ENCODE measurements around the gene SLC39A10.
"Not testable (repeated sequence)": the region's sequence is repeated elsewhere in the genome, so short reads cannot be mapped to it uniquely, and the experiment has no call there.

The SLC39A10 gene

GRCh38 chr2:195659982-195660890 lies 3.2 kb downstream of the SLC39A10 start:
- peak; percentile 73 for TF ChIP-seq CTCF (IDR thresholded peaks at IDR 0.05; ENCODE audit: insufficient read depth, low read length, poor library complexity, severe bottlenecking)
- no peak for DNase-seq (ENCODE audit: extremely low read depth, insufficient read length)
- no peaks in the 10 kb centered on the region for H3K27me3 ChIP-seq (replicated peaks; ENCODE audit: control insufficient read depth, insufficient read depth, low read length)
- peak overlapping the region; percentile 26 for H3K4me3 ChIP-seq (replicated peaks; ENCODE audit: low read depth, low read length)
- no peaks in the 10 kb centered on the region for H3K36me3 ChIP-seq (ENCODE audit: control insufficient read depth, insufficient read depth, low read length)

- no peak for TF ChIP-seq CTCF (IDR thresholded peaks at IDR 0.05; ENCODE audit: insufficient read depth, low read length, poor library complexity, severe bottlenecking)
- H3K4me3 ChIP-seq (replicated peaks; ENCODE audit: low read depth, low read length) = no peak overlapping the region
- no peaks in the 10 kb centered on the region for H3K27me3 ChIP-seq (replicated peaks; ENCODE audit: control insufficient read depth, insufficient read depth, low read length)
- H3K36me3 ChIP-seq (ENCODE audit: control insufficient read depth, insufficient read depth, low read length) = no peaks in the 10 kb centered on the region
- no peak for DNase-seq (ENCODE audit: extremely low read depth, insufficient read length)
These were observed 5.1 kb downstream of the SLC39A10 start for GRCh38 chr2:195662138-195662537.

DNA sequence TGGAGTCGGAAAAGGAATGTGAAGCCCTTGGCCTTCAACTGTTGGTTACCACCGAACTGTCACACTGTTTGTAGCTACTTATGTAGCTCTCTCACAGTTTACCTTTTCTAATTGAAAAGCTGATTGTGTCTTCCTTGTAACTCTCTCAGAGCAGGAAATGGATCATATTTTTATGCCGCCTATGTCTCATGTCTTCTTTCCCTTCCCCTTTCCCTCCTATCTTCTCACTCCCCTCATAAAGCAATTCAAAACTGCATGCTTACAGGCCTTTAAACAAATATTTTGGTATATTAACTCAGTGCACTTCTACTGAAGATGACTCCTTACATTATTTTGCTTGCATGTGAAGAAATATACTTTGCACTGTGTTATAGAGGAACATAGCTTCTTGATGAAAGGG lies 6.0 kb downstream of the SLC39A10 start:
- no peak for DNase-seq (ENCODE audit: extremely low read depth, insufficient read length)
- H3K36me3 ChIP-seq (ENCODE audit: control insufficient read depth, insufficient read depth, low read length) = no peaks in the 10 kb centered on the region
- H3K27me3 ChIP-seq (replicated peaks; ENCODE audit: control insufficient read depth, insufficient read depth, low read length) = no peaks in the 10 kb centered on the region
- TF ChIP-seq CTCF (IDR thresholded peaks at IDR 0.05; ENCODE audit: insufficient read depth, low read length, poor library complexity, severe bottlenecking) = no peak
- no peak overlapping the region for H3K4me3 ChIP-seq (replicated peaks; ENCODE audit: low read depth, low read length)

GRCh38 chr2:195664528-195664927 lies 7.5 kb downstream of the SLC39A10 start:
- TF ChIP-seq CTCF (IDR thresholded peaks at IDR 0.05; ENCODE audit: insufficient read depth, low read length, poor library complexity, severe bottlenecking) = no peak
- Histone ChIP-seq H3K4me3 (replicated peaks; ENCODE audit: low read depth, low read length) (no peak overlapping the region), H3K27me3 (replicated peaks; ENCODE audit: control insufficient read depth, insufficient read depth, low read length) (no peaks in the 10 kb centered on the region), H3K36me3 (ENCODE audit: control insufficient read depth, insufficient read depth, low read length) (no peaks in the 10 kb centered on the region)
- DNase-seq (ENCODE audit: extremely low read depth, insufficient read length) = no peak

GRCh38 chr2:195665153-195665552 lies 8.1 kb downstream of the SLC39A10 start:
- H3K36me3 ChIP-seq (ENCODE audit: control insufficient read depth, insufficient read depth, low read length); H3K27me3 ChIP-seq (replicated peaks; ENCODE audit: control insufficient read depth, insufficient read depth, low read length); DNase-seq (ENCODE audit: extremely low read depth, insufficient read length); H3K4me3 ChIP-seq (replicated peaks; ENCODE audit: low read depth, low read length): not testable (repeated sequence)

- Histone ChIP-seq H3K27me3 (replicated peaks; ENCODE audit: control insufficient read depth, insufficient read depth, low read length) (no peaks in the 10 kb centered on the region), H3K4me3 (replicated peaks; ENCODE audit: low read depth, low read length) (no peak overlapping the region), H3K36me3 (ENCODE audit: control insufficient read depth, insufficient read depth, low read length) (no peaks in the 10 kb centered on the region)
- TF ChIP-seq CTCF (IDR thresholded peaks at IDR 0.05; ENCODE audit: insufficient read depth, low read length, poor library complexity, severe bottlenecking) = no peak
- DNase-seq (ENCODE audit: extremely low read depth, insufficient read length) = no peak
These were observed 9.2 kb downstream of the SLC39A10 start for GRCh38 chr2:195666113-195666712.

Data from GM06990 (cell line).